Measurements from ENCODE around the gene PPAN. TPM values are rescaled to one million over a fixed set of nuclear protein-coding genes. Genes with fewer than 3 reads are reported as not detected.

The PPAN gene
- total RNA-seq, 4 donors from 2014 or later: 11.7 to 147 (median 24.7) TPM

- H3K27ac ChIP-seq: no peak overlapping the region
- DNase-seq: no peak
- H3K4me1 ChIP-seq: no peaks in the 10 kb centered on the region
- TF ChIP-seq POLR2A (IDR thresholded peaks at IDR 0.05): no peak
- TF ChIP-seq, protein P1, sequence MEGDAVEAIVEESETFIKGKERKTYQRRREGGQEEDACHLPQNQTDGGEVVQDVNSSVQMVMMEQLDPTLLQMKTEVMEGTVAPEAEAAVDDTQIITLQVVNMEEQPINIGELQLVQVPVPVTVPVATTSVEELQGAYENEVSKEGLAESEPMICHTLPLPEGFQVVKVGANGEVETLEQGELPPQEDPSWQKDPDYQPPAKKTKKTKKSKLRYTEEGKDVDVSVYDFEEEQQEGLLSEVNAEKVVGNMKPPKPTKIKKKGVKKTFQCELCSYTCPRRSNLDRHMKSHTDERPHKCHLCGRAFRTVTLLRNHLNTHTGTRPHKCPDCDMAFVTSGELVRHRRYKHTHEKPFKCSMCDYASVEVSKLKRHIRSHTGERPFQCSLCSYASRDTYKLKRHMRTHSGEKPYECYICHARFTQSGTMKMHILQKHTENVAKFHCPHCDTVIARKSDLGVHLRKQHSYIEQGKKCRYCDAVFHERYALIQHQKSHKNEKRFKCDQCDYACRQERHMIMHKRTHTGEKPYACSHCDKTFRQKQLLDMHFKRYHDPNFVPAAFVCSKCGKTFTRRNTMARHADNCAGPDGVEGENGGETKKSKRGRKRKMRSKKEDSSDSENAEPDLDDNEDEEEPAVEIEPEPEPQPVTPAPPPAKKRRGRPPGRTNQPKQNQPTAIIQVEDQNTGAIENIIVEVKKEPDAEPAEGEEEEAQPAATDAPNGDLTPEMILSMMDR (IDR thresholded peaks at IDR 0.05): no peak
- no peaks in the 10 kb centered on the region for H3K9me3 ChIP-seq
- H3K4me3 ChIP-seq: no peak overlapping the region
- peaks cover 0 to 97% (median 0%) of the 10 kb centered on the region in 3 donors for H3K36me3 ChIP-seq
- no peaks in the 10 kb centered on the region for H3K27me3 ChIP-seq
Measured at GRCh38 chr19:10158071-10158470, 51.9 kb downstream of the PPAN start.

DNA sequence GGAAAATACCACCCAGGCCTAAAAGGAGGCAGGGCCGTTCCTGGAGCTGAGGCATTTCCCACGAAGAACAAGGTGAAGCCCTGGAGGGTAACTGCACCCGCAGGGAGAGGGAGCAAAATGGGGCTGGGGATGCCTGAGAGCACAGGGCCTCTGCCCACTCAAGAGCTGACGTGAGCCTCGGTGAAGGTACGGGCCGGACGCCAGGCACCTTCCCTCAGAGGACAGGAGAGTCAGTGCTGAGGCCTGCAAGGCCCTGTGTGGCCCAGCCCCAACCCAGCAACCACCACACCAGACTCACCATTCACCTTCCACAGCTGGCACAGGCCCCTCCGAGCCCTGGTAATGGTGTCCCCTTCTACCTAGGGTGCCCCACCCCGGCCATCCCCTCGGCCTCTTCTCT is 52.3 kb downstream of the PPAN start:
- DNase-seq: no peak
- Histone ChIP-seq H3K27me3 (no peaks in the 10 kb centered on the region), H3K9me3 (no peaks in the 10 kb centered on the region), H3K36me3 (peaks cover 0 to 95% (median 0%) of the 10 kb centered on the region in 3 donors), H3K4me3 (no peak overlapping the region), H3K4me1 (no peaks in the 10 kb centered on the region), H3K27ac (no peak overlapping the region)
- TF ChIP-seq POLR2A (IDR thresholded peaks at IDR 0.05): no peak
- TF ChIP-seq, protein P1 (IDR thresholded peaks at IDR 0.05): no peak

DNA sequence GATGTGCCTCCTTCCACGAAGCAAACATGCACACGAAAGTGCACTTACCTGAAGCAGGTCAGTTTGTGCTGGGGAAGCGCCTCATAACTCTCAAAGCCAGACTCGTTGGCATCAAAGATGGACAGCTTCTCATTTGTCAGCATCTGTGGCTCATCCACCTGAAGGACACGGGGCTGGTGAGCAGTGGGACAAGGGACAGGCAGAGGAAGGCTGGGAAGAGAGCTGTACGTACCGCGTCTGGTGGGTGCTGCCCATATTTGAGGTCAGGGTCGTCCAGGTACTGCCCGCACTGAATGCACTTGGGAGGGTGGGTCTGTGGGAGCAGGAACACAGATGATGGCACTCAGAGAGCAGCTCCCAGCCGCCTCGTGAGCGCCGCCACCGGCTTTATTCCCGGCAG is 53.4 kb downstream of the PPAN start:
- Histone ChIP-seq H3K4me1 (no peaks in the 10 kb centered on the region), H3K36me3 (peaks cover 0 to 91% (median 0%) of the 10 kb centered on the region in 3 donors), H3K27ac (no peak overlapping the region), H3K4me3 (no peak overlapping the region), H3K9me3 (no peaks in the 10 kb centered on the region), H3K27me3 (no peaks in the 10 kb centered on the region)
- no peak for DNase-seq
- TF ChIP-seq, protein P1 (IDR thresholded peaks at IDR 0.05): no peak
- no peak for TF ChIP-seq POLR2A (IDR thresholded peaks at IDR 0.05)

Small RNA genes lying within 50 kb of the gene (small RNA-seq; reads per million reads assigned to genes)
- gene SNORD105 (39.6 to 55.1 reads per million in 2 donors), gene SNORD105B (4,292 to 5,284 reads per million in 2 donors)

Other genes with a start within 250 kb of the PPAN start
- 1 to 10 TPM in 3 of 4 donors, not detected in 1; 1.1 to 5.3 (median 2.1) TPM for gene OLFM2, start 169.8 kb upstream of the PPAN start, total RNA-seq
- gene COL5A3, start 95.9 kb upstream of the PPAN start, total RNA-seq: 1 to 10 TPM; 1.2 to 9.1 (median 4.1) TPM
- not detected for gene RDH8, start 92.9 kb upstream of the PPAN start, total RNA-seq
- gene SHFL, start 20.0 kb upstream of the PPAN start, total RNA-seq: 100 to 1,000 TPM in 1 of 4 donors, 10 to 100 TPM in 3; 39.9 to 125 (median 62.7) TPM
- 10 to 100 TPM in 1 of 4 donors, 1 to 10 TPM in 3; 1.1 to 19.0 (median 2.5) TPM for gene ANGPTL6, start 3.7 kb upstream of the PPAN start, total RNA-seq
- gene P2RY11, start 5.3 kb downstream of the PPAN start, total RNA-seq: 10 to 100 TPM in 2 of 4 donors, 1 to 10 TPM in 2; 7.0 to 21.5 (median 11.6) TPM
- 100 to 1,000 TPM; 111 to 220 (median 181) TPM for gene EIF3G, start 13.5 kb downstream of the PPAN start, total RNA-seq
- gene DNMT1, start 88.6 kb downstream of the PPAN start, total RNA-seq: 100 to 1,000 TPM in 1 of 4 donors, 10 to 100 TPM in 3; 22.1 to 195 (median 41.5) TPM
- gene S1PR2, start 125.0 kb downstream of the PPAN start, total RNA-seq: 1 to 10 TPM; 2.8 to 4.8 (median 3.1) TPM
- gene MRPL4, start 145.9 kb downstream of the PPAN start, total RNA-seq: 10 to 100 TPM; 43.8 to 49.6 (median 45.3) TPM
- gene ICAM1, start 164.8 kb downstream of the PPAN start, total RNA-seq: 10 to 100 TPM in 2 of 4 donors, 1 to 10 TPM in 2; 2.6 to 62.7 (median 12.7) TPM
- not detected for gene ICAM4, start 180.6 kb downstream of the PPAN start, total RNA-seq
- gene ICAM5, start 183.6 kb downstream of the PPAN start, total RNA-seq: under 1 TPM in 1 of 4 donors, not detected in 3; 0.27 TPM
- 10 to 100 TPM in 1 of 4 donors, 1 to 10 TPM in 1, not detected in 2; 2.1 to 10.7 TPM for gene ZGLP1, start 203.5 kb downstream of the PPAN start, total RNA-seq
- 10 to 100 TPM in 3 of 4 donors, 1 to 10 TPM in 1; 8.3 to 22.2 (median 12.5) TPM for gene FDX2, start 209.7 kb downstream of the PPAN start, total RNA-seq
- 10 to 100 TPM; 42.1 to 66.5 (median 55.8) TPM for gene RAVER1, start 227.2 kb downstream of the PPAN start, total RNA-seq
- 10 to 100 TPM in 3 of 4 donors, 1 to 10 TPM in 1; 5.5 to 20.6 (median 10.8) TPM for gene ICAM3, start 233.3 kb downstream of the PPAN start, total RNA-seq

Measured in Peyer's patch (tissue), 4 donors.